LoVo (cell line): ENCODE measurements around the gene CIAO2A.
"Not testable (repeated sequence)": the region's sequence is repeated elsewhere in the genome, so short reads cannot be mapped to it uniquely, and the experiment has no call there.

Source experiments
- DNase-seq: peaks from one replicate; pipeline ENCODE4 v3.0.0-alpha.2; 2016; ENCODE audit warnings: low spot score

CIAO2A gene

DNA sequence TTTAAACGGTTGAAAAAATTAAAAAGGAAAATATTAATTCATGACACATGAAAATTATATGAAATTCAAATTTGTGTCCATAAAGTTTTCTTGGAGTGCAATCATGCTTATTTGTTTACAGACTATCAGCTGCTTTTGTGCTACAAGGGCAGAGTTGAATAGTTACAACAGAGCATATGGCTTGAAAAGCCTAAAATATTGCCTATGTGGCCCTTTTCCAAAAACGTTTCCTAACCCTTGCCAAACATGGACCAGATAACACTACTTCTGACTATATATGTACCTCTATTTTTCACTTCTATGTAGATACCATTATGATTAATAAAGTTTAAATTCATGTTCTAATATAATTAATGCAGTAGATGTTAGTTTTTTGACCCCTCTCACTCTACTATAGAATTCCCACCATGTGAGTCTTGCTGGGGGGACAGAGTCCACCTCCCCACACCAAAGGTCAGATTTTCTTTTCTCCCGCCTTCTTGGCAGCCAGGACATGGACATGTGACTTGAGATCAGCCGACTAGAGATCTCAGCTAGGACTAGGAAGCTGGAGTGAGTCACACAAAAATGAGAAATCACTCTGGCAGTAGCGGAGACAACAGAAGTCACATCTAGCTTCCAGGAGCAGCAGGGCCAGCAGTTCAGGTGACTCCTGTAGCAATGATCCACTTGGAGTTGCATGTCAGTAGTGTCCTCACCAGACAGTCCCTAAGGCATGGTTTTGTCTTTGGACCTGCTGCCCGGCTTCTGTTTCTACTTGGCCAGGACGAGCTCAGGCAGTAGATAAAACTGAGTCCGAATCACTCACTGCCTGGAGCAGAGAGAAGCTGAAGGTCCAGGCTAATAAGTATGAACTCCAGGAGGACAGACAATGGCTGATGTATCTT lies 22.4 kb downstream of the CIAO2A start:
- DNase-seq: no peak

DNA sequence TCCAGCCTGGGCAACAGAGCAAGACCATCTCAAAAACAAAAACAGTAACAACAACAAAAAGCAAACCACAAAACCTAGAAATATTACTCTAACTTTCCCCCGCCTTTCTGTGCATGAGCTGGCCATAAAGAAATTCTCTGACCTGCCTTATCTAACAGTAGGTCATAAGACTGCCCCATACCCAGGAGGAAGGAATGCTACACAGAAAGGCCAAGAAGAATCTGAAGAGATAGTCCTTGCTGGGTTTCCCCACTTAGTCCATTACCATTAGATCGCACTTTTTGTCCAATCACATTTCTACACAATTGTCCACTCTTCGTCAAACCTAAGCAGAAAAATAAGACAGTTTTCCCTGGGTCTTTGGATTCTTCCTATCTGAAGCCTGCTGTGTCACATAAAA lies 23.5 kb downstream of the CIAO2A start:
- DNase-seq: no peak

DNA sequence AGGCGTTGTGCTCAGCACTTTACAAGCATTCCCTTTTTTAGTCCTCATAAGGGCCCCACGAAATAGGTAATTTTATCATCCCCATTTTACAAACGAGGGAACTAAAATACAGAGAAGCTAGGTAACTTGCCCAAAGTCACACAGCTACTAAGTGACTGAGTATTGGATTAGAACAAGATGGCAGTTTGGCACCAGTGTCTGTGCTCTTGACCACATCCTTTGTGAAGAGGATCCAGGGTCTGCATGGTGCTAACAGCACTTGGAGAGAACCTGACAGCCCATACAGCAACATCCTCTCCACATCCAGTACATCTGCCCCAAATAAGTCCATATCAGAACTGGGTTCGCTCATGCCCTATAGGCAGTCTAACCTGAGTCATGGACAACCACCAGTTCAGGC lies 25.5 kb downstream of the CIAO2A start:
- no peak for DNase-seq

DNA sequence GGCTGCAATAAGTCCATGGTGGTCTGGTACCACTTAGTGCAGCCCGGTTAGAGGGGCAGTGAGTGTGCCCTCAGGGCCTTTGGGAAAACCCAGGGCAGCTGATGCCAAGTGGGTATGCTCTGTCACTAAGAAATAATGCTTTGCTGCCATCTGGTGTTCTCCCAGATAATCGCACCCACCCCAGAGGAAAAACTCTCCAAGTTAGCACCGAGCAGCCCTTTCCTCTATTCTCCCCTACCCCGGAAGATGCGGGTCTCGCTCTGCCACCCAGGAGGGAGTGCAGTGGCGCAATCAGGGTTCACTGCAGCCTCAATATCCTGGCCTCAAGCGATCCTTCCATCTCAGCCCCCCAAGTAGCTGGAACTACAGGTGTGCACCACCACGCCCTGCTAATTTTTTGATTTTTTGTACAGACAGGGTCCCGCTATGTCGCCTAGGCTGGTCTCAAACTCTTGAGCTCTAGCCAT lies 26.0 kb downstream of the CIAO2A start:
- DNase-seq: peak; percentile 72

DNA sequence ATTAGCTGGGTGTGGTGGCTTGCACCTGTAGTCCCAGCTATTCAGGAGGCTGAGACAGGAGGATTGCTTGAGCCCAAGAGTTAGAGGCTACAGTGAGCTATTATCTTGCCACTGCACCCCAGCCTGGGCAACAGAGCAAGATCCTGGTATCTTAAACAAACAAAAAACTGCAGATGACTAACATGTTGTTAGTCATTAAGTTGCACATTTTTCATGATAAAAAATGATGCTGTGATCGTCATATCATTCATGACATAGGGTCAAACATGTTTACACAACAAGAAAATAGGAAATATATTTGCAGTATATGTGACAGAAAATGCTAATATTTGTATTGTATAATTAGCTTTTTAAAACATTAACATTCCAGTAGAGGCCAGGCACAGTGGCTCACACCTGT lies 27.2 kb downstream of the CIAO2A start:
- DNase-seq: no peak

DNA sequence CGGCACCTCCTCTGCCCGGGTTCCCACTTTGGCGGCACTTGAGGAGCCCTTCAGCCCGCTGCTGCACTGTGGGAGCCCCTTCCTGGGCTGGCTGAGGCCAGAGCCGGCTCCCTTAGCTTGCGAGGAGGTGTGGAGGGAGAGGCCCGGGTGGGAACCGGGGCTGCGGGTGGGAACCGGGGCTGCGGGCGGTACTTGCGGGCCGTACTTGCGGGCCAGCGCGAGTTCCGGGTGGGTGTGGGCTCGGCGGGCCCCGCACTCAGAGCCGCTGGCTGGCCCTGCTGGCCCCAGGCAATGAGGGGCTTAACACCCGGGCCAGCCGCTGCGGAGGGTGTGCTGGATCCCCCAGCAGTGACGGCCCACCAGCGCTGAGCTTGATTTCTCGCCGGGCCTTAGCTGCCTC lies 32.9 kb downstream of the CIAO2A start:
- no peak for DNase-seq

DNA sequence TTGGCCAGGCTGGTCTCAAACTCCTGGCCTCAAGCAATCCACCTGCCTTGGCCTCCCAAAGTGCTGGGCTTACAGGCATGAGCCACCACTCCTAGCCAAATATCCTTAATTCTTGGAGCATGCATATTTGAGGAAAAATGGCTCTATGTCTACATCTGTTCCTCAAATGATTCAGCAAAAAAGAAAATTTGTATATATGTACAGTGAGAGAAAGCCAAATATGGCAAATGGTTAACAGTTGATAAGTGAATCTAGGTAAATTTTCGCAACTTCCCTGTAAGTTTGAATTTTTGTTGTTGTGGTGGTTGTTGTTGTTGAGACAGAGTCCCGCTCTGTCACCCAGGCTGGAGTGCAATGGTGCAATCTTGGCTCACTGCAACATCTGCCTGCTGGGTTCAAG lies 34.5 kb downstream of the CIAO2A start:
- not testable (repeated sequence) for DNase-seq

DNA sequence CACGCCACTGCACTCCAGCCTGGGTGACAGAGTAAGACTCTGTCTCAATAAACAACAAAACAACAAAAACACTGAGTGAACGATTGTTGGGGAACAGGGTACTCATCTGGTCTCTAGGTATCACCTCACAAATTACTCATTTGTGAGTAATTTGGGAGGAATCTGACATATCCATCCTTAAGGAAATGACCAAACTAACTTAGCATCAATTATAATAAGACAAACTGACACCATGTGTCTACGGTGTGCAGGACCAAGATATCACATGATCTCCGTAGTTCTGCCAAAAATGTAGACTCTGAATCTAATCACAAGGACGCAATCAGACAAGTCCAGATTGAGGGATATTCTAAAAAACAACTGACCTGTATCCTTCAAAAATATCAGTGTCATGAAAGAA lies 35.4 kb downstream of the CIAO2A start:
- DNase-seq: no peak

DNA sequence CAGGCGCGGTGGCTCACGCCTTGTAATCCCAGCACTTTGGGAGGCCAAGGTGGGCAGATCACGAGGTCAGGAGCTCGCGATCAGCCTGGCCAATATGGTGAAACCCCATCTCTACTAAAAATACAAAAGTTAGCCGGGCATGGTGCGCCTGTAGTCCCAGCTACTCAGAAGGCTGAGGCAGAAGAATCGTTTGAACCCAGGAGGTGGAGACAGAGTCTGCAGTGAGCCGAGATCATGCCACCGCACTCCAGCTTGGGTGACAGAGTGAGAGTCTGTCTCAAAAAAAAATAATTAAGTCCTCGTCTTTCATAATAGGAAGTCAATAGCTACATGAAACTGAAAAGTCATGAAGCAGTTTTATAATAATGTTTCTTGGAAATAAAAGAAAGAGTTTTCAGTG lies 40.0 kb downstream of the CIAO2A start:
- DNase-seq: not testable (repeated sequence)

DNA sequence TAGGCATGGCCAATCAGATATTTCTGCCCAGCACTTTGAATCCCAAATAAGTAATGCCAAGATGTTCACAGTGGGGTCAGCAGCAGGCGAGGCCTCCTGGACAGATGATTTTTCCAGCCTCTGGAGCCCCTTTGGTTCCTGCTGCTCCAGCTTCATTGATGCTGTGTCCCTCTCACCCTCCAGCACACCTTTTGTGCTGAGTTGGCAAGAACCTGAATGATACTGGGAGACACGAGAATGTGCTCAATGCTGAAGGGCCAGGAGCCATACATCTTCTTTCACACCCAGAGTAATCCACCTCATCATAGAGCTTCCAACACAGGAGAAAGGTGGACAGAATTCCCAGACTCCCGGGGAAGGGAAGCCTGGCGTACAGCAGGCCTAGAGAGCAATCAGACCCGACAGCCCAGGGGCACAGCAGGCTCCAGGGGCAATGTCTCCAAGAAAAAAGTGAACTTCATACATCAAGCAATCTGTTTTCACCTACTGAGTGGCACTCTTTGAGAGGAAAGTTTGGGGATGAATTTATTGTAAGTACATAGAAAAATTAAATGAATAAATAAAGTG lies 40.6 kb downstream of the CIAO2A start:
- no peak for DNase-seq

DNA sequence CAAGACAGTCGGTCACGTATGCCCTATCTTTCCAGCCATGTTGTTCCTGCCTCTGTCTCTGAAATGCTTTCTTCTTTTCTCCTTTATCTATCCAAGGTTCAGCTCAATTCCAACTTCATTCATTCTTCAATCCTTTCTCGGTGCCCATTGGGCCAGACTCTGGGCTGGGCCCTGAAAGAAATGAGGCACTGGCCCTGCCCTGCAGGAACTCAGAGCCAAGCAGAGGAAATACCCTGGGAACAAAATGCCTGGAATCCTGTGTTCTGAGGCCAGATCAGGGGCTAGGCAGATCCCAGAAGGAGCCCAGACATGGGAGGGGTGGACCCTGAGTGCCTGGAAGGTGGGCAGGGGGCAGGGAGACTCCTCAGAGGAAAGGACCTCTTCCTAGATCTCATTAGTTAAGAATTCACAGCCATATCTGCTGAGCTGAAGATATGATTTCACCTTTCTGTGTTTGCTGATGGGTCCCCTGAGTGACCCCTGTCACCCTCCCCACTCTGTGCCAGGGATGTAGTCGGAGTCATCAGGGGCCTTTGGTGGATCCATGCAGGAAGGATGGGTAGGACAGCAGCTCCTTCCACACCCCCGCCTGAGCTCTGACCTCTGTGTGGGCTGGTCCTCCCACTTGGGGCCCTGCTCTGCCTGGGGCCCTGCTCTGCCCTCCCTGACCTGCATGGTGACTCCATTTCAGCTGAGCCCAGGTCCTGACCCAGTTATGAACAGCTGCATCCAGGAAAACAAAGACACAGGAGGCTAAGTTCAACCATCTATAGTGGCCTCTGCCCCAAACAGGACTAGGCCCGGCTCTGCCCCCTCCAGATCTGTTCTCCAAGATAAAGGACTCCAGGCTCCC lies 42.0 kb downstream of the CIAO2A start:
- no peak for DNase-seq

DNA sequence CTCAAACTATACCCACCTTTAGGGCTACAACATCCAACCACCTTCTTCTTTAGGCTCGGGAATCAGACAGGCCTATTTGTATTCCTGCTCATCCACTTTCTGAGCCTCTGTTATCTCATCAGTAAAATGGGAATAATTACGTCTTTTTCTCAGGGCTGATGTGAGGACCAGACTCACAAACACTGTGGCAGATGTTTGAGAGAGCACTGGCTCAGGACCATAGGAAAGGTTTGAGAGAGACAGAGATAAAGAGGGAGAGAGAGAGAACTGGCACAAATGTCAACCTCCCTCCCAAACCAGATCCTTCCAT lies 42.6 kb downstream of the CIAO2A start:
- DNase-seq: no peak

DNA sequence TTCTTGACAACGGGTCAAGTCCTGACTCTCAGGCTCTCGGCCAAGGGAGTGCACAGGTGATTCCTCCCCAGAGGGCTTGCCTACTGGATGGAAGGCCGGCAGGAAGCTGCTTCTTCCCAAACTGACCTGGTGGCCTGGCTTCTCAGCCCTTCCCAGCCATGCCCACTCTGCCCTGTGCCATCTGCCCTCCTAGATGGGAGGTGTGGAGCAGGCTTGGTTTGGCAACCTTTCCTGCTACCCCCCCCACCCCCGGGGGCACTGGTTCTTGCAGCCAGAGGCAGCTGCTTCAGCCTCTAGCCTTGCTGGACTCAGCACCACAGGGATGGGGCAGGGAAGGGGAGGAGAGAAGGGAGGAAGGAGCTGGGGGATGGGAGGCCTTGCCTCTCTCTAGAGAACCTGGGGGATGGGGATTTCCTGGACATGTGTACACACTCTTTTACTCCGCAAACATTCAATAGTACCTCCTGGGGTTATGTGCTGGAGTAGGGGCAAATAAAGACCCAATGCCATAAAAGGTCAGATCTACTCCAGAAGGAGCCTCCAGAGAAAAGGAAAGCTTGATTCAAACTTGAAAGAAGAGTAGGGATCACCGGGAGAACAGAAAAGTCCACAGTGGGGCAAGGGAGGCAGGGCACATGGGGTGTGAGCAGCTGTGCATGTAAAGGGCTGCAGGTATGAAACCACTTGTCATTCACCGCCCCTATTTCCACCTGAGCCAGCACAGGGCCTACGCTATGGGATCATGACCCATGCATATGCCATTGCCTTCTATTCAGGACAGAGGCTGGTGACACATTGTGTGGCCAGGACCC lies 43.2 kb downstream of the CIAO2A start:
- DNase-seq: no peak

DNA sequence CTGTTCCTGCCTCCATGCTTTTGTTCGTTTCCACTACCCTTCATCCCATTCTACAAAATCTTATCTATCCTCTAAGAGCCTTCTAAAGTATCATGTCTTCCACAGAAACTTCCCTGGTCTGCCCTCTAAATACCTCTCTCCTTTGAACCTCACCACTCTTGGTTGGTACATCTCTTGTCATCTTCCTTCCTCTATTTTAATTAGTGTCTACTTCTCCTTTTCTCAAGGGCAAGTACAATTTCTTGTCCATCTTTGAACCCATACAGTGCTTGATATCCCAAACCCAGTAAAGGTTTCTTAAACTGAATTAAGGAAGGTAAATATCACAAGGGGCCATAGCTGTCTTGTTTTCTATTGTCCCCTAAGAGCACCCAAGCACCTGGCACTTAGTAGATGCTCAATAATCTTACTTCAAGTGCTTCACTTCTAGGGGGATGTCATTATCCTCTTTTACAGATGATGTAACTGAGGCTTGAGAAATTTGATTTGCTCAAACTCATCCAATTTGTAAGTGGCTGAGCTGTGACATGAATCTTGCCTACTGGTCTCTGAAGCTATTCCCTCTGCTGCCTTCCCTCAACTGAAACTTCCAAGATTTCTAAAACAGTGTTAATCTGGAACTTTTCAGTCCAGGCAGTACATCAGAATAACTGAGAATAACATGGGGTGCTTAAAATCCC lies 44.7 kb downstream of the CIAO2A start:
- DNase-seq: no peak

DNA sequence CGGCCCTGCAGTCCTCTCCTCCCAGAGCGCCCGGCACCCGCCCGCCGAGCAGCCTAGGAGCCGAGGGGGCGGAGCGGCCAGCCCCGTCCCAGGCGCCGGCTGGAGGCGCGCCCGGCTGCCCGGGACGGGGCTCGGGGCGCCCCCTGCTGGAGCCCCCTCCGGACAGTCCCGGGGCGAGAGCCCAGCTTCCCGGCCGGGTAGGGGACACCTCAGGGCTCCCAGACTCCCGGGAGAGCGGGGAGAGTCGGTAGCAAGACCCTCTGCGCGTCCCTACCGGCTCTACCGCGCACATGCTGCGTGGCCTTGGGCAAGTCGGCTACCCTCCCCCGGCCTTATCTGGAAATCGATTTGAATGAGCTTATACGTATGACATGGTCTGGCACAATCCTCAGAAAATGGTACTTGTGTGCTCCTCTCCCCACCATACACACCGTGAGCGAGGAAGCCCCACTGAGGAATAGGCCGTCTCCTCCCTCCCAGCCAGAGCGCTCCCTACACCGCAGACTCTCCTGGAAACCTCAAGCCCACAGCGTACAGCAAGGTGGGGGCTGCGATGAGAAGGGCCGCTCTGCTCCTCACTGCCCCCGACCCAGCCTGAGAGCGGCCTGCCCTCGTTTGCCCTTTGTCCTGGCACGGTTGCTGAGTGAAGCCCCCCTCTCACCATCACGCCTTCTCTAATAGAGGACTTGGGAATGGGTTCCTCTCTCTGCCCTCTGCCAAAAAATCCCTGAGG lies 47.1 kb downstream of the CIAO2A start, which contains the start of gene DAPK2:
TSS of gene DAPK2 (minus strand) at position 65 of the 733 bp plus-strand sequence. CDS start 6,224 bp downstream, outside the sequence.
- peak; percentile 83 for DNase-seq

DNA sequence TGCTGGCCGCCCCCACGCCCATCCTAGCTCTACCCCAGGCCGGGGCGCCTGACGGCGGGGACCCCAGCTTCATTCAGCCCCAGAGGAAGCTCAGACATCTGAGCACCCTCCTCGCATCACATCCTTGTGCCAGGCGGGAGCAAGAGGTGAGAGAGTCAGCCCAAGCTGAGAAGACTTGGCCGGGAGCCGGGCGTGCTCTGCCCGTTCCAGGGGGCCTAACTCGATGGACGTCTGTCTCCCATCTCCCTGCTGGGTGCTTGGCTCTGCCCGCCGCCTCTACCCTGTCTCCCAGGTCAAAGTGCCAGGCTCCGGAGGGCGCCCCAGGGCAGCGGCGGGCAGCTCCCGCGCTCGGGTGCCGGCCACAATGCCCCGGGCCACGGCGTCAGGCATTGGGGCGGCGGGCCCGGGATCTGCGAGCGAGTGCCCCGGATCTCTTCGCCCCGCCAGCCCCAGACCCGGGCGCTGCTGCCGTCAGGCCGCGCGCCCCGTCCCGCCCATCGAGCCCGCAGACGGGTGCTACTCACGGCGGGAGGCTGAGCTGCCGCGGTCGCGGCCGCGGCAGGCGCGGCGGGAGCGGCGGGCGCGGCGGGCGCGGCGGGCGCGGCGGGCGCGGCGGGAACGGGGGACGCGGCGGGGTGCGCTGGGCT lies 47.7 kb downstream of the CIAO2A start:
- peak; percentile 34 for DNase-seq

DNA sequence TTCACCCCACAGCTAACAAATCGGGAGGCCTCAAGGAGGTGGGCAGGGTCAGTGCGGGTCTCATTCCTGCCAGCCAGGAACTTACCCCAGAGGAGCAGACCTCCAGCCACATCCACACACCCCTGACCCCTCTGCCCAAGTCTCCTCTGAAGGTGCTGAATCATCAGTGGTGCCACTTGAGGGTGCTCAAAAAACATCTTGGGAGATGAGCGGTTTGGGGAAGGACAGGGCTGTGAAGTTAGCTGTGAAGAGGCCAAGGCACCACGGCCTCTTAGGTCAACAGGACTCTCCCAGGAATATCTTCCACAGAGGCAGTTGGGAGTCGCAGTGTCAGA lies 48.6 kb downstream of the CIAO2A start:
- DNase-seq: no peak

DNA sequence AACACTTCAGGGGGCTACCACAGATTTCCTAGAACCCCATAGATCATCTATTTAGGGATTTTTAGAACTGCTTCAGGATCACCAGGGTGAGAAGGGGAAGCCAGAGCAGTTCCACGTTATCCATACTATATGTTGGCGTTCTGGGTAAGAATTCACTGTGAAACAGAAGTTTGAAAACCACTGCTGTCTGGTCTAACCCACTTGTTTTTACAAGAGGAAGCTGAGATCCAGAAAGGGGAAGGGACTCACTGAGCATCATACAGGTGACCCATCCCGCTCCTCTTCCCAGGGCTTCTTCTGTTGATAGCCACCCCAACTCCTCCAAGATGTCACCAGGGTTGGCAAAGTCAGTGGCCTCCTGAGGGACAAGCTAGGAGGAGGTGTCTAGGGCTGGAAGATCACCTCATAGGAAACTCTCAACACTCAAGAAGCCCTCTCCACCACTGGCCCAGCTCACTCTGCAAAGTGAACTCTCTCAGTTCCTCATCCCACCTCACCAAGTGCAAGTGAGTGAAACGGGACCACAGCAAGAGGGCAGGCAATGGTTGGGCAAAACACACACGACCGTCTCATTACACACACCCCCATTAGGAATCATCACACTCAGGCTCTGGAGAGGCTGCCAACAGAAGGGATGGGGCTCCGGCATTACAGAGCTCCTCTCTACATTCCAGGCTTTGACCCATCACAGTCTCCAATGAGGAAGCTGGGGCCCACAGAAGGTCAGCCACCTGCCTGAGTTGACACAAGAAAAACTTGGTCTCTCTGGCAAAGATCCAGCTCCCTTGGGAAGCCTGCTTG lies 49.1 kb downstream of the CIAO2A start:
- no peak for DNase-seq

DNA sequence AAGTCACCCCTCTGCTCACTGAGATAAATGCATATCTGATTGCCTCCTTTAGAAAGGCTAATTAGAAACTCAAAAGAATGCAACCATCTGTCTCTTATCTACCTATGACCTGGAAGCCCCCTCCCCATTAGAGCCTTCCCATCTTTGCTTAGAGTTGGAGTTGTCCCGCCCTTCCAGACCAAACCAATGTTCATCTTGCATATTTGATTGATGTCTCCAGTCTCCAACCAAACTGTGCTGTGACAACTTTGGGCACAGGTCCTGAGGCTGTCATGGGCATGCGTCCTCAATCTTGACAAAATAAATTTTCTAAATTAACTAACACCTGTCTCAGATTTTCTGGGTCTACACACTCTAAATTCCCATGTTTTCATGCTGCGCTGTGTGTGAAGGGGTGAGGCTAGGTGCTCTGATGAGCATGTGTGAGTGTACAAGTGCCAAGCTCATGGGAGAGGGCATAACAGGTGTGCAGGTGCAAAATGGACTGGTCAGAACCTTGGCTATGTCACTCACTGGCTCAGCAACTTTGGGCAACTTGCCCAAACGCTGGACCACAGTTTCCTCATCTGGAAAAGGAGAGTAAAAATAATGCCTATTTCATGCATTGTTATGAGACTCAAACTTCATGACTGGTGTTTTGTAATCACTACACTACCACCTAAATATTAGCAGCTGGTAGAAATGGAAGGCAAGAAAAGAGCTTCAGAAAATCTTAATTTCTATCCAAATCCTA lies 54.6 kb downstream of the CIAO2A start:
- no peak for DNase-seq
